GM19043 (cell line): Measurements from ENCODE around the gene GTPBP2.
"Not testable (repeated sequence)": the region's sequence is repeated elsewhere in the genome, so short reads cannot be mapped to it uniquely, and the experiment has no call there.

ENCODE experiments used
- ATAC-seq: cut with Tn5 transposase; IDR thresholded peaks from one replicate; pipeline ENCODE4 v1.9.1; 2021; ENCODE audit warnings: low read depth; ENCODE audit not compliant: unreplicated experiment

GTPBP2 gene

DNA sequence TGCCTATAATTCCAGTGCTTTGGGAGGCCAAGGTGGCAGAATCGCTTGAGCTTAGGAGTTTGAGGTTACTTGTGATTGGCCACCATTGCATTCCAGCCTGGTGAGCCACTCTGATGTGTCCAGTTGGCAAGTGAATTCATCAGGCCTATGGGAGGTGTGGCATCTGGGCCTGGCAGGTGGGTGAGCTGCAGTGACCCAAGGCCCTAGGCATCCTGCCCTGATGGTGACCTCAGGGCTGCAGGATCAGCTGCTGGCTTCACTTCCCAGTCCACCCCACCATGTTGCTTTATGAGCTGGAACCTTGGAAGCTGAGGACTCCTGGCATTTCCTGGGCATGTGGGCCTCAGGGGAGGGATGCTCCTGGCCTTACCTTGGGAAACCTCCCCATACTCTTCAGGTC, 36.3 kb upstream of the GTPBP2 start:
- no peak for ATAC-seq

DNA sequence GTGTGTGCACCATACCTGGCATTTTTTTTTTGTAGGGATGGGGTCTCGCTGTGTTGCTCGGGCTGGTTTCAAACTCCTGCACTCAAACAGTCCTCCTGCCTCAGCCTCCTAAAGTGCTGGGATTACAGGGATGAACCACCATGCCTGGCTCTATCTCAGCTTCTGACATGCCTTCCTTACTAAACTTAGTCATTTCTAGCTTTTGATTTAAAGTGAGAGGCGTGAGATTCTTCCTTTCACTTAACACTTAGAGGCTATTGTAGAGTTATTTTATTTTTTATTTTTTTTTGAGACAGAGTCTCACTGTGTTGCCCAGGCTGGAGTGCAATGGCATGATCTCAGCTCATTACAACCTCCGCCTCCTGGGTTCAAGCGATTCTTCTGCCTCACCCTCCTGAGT, 33.9 kb upstream of the GTPBP2 start:
- not testable (repeated sequence) for ATAC-seq

DNA sequence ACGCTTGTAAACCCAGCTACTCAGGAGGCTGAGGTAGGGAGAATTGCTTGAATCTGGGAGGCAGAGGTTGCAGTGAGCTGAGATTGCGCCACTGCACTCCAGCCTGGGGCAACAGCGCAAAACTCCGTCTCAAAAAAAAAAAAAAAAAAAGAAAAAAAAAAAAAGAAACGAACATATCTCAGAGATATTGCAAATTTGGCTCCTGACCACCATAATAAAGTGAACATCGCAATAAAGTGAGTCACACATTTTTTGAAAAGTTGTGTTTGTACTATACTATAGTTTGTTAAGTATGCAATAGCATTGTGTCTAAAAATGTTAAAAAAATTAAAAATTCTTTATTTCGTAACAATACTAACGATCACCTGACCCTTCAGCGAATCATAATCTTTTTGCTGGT, 29.1 kb upstream of the GTPBP2 start:
- no peak for ATAC-seq

DNA sequence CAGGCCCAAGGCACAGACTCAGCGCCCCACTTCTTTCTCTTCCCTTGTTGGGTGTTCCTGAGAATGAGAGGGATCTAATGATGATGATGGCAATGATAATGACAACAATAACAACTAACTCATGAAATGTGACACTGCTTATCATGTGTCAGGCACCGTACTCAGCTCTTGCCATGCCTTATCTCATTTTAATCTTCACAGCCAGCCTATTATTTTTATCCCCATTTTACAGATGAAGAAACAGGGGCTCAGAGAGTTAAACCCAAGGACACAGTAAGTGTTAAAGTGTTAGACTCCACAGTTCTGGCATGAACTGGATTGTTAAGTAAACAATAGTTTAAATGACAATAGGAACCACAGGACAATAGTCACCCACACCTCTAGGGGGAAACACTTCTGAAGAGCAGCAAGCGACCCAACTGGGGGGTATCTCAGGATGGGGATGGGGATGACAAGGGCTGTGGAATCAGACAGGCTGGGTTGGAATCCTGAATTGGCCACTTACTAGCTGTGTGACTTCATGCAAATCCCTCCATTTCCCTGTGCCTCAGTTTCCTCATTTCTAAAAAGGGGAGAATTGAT, 28.2 kb upstream of the GTPBP2 start:
- no peak for ATAC-seq

DNA sequence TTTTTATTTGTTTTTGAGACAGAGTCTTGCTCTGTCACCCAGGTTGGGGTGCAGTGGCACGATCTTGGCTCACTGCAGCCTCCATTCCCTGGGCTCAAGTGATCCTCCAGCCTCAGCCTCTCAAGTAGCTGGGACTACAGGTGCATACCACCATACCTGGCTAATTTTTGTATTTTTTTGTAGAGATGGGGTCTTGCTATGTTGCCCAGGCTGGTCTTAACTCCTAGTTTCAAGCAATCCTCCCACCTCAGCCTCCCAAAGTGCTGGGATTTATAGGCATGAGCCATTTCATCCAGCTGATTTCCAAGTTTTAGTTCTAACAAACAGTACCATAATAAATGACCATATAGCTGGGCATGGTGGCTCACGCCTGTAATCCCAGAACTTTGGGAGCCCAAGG, 23.8 kb upstream of the GTPBP2 start:
- ATAC-seq, result not testable (repeated sequence)

DNA sequence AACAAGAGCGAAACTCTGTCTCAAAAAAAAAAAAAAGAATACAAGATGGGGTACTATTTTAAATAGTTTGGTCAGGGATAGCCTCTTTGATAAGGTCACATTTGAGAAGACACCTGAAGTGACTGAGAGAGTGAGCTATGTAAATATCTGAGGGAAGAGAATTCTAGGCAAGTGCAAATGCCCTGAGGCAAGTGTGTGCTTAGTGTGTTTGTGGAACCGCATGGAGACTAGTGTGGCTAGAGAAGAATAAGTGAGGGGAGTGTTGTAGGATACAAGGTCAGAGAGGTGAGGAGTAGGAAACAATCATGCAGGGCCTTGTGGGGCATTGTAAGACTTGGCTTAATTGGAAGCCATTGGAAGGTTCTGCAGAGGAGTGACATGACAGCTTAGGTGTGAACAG, 19.2 kb upstream of the GTPBP2 start:
- ATAC-seq, result no peak

DNA sequence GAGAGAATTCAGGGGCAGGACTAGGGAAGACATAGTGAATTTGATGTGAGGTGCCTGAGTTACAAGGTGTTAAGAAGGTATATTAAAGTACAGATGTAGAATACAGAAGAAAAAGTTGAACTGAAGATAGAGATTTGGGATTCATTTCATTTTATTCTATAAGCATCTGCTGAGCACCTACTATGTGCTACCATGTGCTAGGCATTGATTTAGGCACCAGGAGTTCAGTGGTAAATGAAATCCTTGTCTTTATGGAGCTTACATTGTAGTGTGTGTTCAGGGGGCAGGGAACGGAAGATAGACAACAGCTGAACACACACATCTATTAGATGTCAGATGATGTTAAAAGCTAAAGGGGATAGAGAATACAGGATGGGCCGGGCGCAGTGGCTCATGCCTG, 18.5 kb upstream of the GTPBP2 start:
- no peak for ATAC-seq

DNA sequence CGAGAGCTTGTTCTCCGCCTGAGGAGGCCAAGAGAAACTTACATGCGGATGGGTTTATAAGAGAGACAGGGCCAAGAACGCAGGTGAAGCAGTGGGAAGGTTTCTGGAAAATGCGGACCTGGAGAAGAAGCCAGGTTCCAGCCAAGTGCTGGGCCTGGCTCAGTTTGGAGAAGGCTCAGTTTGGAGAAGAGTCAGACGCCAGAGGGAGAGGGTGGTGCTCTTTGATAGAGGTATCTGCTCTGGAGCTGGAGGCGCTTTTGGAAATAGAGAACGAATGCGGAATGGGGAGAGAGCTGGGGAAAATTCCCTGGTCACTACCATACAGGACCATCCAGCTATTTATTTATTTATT, 16.5 kb upstream of the GTPBP2 start:
- no peak for ATAC-seq

DNA sequence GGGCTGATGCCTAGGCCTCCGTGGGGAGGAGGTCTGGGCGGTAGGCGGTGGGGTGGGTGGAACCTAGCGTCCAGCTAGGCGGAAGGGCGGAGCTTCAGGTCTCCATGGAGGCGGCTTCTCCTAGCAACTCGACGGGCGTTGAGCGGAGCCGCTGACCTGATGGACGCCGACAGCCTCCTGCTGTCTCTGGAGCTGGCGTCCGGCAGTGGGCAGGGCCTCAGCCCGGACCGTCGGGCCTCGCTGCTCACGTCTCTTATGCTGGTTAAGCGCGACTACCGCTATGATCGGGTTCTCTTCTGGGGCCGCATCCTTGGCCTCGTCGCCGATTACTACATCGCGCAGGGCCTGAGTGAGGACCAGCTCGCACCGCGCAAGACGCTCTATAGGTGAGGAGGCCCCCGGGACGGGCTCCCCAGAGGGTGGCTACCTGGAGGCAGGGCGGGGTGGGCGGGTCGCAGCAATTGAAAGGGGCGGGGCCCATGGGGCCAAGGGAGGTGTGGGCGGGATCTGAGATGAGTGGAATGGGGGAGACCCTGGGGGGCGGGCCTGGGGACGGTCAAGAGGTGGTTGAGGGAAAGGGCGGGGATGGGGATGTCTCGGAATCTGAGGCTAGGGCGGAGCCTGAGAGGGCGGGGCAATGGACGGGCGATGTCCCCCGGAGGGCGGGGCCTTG, 16.0 kb upstream of the GTPBP2 start, which contains the start of gene RSPH9:
Gene RSPH9 (plus strand): TSS at position 97 of the 673 bp plus-strand sequence. CDS start 63 bp downstream, at position 160.
- no peak for ATAC-seq

DNA sequence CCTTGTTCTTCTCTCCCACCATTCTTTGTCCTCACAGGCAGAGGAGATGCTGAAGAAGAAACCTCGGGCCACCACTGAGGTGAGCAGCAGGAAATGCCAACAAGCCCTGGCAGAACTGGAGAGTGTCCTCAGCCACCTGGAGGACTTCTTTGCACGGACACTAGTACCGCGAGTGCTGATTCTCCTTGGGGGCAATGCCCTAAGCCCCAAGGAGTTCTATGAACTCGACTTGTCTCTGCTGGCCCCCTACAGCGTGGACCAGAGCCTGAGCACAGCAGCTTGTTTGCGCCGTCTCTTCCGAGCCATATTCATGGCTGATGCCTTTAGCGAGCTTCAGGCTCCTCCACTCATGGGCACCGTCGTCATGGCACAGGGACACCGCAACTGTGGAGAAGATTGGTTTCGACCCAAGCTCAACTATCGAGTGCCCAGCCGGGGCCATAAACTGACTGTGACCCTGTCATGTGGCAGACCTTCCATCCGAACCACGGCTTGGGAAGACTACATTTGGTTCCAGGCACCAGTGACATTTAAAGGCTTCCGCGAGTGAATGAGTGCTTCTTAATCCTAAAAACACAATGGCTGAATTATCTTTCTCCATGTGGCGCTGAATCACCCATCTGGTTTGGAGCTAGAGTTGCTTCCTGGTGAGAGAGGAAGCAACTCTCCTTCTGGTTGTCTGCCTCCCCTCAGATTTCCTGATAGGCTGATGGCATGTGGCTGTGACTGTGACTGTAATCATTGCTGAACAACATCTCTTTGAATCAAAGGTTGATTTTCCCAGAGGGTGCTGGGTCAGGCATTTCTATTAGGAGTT, 11.1 kb upstream of the GTPBP2 start:
- ATAC-seq, result no peak

DNA sequence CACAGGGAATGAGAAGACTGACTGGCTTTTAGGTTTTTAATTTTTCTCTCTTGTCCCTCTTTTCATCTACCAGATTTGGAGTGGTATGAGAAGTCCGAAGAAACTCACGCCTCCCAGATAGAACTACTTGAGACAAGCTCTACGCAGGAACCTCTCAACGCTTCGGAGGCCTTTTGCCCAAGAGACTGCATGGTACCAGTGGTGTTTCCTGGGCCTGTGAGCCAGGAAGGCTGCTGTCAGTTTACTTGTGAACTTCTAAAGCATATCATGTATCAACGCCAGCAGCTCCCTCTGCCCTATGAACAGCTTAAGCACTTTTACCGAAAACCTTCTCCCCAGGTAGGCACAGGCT, 7.2 kb upstream of the GTPBP2 start:
- ATAC-seq, result peak; percentile 16

DNA sequence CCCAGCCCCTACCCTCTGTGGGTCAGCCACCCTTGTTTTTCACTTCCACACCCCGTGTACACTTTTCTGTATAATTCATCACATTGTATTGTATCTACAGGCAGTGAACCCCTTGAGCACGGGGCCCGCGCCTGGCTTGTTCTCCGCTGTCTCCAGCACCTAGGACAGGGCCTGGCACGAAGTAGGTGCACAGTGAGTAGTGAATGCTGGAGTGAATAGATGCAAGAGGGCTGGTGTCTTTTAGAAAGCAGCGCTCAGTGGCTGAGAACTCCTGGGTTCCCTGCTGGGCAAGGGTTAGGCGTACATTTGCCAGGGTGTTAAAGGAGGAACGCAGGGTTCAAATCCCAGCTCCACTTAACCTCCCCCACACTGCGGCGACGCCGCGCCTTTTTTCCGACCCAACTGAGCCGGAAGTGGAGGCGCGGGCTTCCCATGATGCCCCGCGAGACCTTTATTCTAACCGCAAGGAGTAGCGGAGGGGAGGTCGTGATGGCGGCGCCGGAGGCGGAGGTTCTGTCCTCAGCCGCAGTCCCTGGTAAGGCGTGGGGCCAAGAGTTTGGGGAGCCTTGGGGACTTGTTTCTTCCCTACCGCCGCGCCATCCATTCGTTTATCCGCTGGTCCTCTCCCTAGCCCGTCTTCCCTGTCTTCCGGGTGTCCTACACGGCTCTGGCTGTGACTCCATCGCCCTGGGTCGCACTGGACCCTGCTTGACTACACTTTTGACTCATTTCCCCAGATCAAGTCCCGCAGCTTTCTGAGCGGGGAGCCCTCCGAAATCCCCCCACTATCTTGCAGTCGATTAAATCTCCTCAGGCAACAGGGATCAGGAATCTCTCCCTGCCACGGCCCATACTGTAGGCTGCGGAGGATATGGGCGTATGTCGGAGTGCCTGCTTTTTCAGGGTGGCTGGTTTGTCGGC, 6.6 kb upstream of the GTPBP2 start, which contains the start of gene MAD2L1BP:
Gene MAD2L1BP (plus strand): TSS at position 454 of the 921 bp plus-strand sequence. CDS start 36 bp downstream, at position 490.
- ATAC-seq, result peak; percentile 64

DNA sequence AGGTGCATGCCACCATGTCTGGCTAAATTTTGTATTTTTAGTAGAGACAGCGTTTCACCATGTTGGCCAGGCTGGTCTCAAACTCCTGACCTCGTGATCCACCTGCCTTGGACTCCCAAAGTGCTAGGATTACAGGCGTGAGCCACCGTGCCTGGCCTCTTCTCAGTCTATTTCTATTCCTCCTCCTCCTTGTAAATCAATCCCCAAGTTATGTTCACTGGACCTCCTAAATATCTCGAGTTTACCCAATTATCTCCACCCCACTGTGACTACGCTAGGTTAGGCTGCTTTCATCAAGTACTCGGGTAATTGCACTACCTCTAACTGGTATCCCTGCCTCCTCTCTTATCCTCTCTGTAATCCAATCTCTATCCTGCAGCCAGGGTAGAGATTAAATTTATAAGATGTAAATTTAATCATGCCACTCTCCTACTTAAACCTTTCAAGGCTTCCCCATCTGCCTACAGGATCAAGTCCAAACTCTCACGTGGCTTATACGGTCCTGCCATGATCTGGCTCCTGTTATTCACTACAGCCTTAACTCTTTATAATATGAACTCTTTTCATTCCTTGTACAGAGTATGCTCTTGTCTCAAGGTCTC, 5.7 kb upstream of the GTPBP2 start:
- ATAC-seq, result no peak

DNA sequence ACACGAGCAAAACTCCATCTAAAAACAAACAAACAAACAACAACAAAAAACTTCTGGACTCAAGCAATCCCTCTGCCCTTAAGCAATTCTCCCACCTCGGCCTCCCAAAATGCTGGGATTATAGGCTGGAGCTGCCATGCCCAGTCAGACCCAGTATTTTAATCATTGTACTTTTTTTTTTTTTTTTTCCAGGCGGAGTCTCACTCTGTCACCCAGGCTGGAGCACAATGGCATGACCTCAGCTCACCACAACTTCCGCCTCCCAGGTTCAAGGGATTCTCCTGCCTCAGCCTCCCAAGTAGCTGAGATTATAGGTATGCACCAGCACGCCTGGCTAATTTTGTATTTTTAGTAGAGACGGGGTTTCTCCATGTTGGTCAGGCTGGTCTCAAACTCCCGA, 3.9 kb upstream of the GTPBP2 start:
- not testable (repeated sequence) for ATAC-seq

DNA sequence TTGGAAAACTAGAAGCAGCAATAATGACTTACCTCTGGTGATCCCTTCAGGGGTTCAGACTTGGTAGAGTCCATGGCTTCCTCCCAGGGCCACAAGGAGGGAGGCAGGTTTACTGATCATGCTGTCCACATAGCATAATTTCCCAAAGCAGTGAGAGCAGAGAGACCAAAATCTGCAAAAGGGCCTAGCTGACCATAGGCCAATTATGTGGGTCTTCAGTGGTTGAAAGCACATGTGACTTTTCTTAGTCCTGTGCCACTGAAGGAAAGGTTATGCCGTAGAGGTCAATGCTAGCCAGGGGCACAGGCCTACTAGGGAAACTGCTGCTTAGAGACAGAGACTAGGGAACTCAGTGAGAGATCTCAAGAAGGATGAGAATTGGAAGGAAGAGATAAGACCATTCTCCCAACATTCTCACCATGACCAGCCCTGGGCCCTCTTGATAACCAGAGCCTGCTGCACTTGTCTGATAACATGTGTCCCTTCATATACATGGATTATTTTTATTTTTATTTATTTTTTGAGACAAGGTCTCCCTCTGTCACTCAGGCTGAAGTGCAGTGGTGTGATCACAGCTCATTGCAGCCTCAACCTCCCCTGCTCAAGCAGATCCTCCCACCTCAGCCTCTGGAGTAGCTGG, 2.0 kb upstream of the GTPBP2 start:
- no peak for ATAC-seq

DNA sequence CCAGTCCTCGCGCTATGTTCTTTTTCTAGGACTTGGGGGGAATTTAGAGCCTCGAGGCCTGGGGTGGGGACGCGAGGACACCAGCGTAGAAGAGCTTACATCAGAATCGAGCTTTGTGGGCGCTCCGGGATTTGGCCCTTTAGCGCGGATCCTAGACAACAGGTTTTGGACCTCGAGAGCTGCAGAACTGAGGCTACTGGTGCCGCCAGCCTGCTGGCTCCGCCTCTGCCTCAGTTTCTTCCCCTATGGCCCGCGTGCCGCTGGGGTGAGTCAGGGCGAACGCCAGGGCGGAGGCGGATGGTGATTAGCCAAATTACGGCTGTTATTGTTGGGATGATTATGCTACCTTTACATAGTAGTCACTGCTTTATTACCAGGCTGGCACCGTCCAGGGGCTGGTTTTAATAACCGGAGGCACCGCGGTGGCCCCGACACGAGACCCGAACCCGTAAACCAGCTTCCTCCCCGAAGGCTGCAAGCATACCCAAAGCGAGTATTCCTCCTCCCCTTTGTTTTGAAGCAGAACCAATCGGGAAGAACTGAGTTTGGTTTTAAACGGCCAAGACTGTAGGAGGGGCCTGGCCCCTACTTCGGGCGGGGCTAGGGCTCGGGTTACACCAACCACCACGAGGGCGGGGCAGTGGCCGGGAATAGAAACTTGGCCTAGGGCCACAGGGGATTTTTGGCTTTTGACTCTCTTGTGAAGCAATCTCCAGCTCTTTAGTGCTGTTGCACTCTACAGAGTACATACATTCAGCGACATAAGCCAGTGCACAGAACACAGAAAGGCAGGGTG, 639 bp upstream of the GTPBP2 start:
- ATAC-seq, result peak; percentile 64

DNA sequence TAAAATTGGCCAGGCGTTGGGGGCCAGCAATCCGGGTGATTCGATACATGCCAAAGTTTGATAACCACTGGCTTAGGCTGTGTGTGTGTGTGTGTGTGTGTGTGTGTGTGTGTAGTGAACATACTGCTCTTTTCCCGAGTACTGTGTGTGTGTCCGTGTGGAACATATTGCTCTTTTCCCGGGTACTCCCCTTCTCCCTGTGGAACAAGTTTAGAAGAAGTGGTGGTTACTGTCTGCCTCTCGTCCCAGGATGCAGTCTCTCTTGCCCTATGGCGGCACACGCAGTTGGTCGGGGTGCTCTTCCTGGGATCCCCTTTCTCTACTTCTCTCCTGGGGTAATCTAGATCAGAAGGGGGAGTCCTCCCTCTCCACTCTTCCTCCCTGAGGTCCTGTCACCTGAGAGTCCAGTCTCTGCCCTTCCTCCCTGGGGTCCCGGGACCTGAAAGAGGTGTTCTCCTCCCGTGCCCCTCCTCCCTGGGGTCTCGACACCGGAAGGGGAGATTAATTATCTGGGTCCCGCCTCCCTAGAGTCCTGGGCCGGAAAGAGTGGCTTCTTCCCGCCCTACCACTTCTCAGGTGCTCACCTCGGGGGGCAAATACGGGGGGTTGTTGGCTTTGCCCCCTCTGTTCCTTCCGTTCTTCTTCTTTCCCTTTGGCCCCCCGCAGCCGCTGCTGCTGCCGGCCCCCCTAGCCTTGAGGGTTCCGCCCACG, 516 bp downstream of the GTPBP2 start:
- no peak for ATAC-seq
